ENCODE data around the gene HTR7.
A peak's percentile ranks its signal among the peaks of the same experiment; 100 is the strongest.
"Not testable (repeated sequence)": the region's sequence is repeated elsewhere in the genome, so short reads cannot be mapped to it uniquely, and the experiment has no call there.

The HTR7 gene

GRCh38 chr10:90857635-90858460 lies at the start of gene HTR7:
Gene HTR7 (minus strand): TSS chr10:90858039. CDS start chr10:90857671, 368 bp downstream.
- peak; percentile 15 for DNase-seq (ENCODE audit: low spot score)

- no peak for DNase-seq (ENCODE audit: low spot score)
These were observed 48.8 kb upstream of the HTR7 start for GRCh38 chr10:90906596-90906995.

- DNase-seq (ENCODE audit: low spot score): no peak
These were observed 48.1 kb upstream of the HTR7 start for GRCh38 chr10:90905925-90906324.

- not testable (repeated sequence) for DNase-seq (ENCODE audit: low spot score)
These were observed 39.1 kb upstream of the HTR7 start for GRCh38 chr10:90896916-90897315.

- no peak for DNase-seq (ENCODE audit: low spot score)
These were observed 35.4 kb upstream of the HTR7 start for GRCh38 chr10:90893190-90893589.

- DNase-seq (ENCODE audit: low spot score): no peak
These were observed 32.5 kb upstream of the HTR7 start for GRCh38 chr10:90890347-90890746.

GRCh38 chr10:90889636-90890035 lies 31.8 kb upstream of the HTR7 start:
- no peak for DNase-seq (ENCODE audit: low spot score)

- no peak for DNase-seq (ENCODE audit: low spot score)
These were observed 30.5 kb upstream of the HTR7 start for GRCh38 chr10:90888387-90888786.

GRCh38 chr10:90887555-90887954 lies 29.7 kb upstream of the HTR7 start:
- no peak for DNase-seq (ENCODE audit: low spot score)

- DNase-seq (ENCODE audit: low spot score): no peak
These were observed 27.3 kb upstream of the HTR7 start for GRCh38 chr10:90885176-90885575.

GRCh38 chr10:90884431-90884830 lies 26.6 kb upstream of the HTR7 start:
- no peak for DNase-seq (ENCODE audit: low spot score)

- peak; percentile 60 for DNase-seq (ENCODE audit: low spot score)
These were observed 22.4 kb upstream of the HTR7 start for GRCh38 chr10:90880059-90880719.

- no peak for DNase-seq (ENCODE audit: low spot score)
These were observed 21.2 kb upstream of the HTR7 start for GRCh38 chr10:90879062-90879461.

- DNase-seq (ENCODE audit: low spot score): no peak
These were observed 14.8 kb upstream of the HTR7 start for GRCh38 chr10:90872648-90873020.

- DNase-seq (ENCODE audit: low spot score): peak; percentile 68
These were observed 14.2 kb upstream of the HTR7 start, which contains the start of gene RPP30 for GRCh38 chr10:90871766-90872647. Gene RPP30 (plus strand): TSS chr10:90871974. CDS start chr10:90871987, 13 bp downstream.

- DNase-seq (ENCODE audit: low spot score): peak; percentile 23
These were observed 13.5 kb upstream of the HTR7 start for GRCh38 chr10:90871279-90871765.

GRCh38 chr10:90866050-90866598 lies 8.3 kb upstream of the HTR7 start:
- no peak for DNase-seq (ENCODE audit: low spot score)

- DNase-seq (ENCODE audit: low spot score): no peak
These were observed 7.6 kb upstream of the HTR7 start for GRCh38 chr10:90865401-90865800.

GRCh38 chr10:90862908-90863514 lies 5.2 kb upstream of the HTR7 start:
- DNase-seq (ENCODE audit: low spot score): no peak

GRCh38 chr10:90860790-90861189 lies 3.0 kb upstream of the HTR7 start:
- no peak for DNase-seq (ENCODE audit: low spot score)

GRCh38 chr10:90859321-90859751 lies 1.5 kb upstream of the HTR7 start:
- no peak for DNase-seq (ENCODE audit: low spot score)

Data from hematopoietic multipotent progenitor cell treated with erythropoietin and hydrocortisone succinate and interleukin-3 and kit ligand, for 17 days (in vitro differentiated cells).